Kidney (tissue), 14 donors: ENCODE measurements around the gene USP5. TPM values are rescaled to one million over a fixed set of nuclear protein-coding genes. Genes with fewer than 3 reads are reported as not detected.
"Not testable (repeated sequence)": the region's sequence is repeated elsewhere in the genome, so short reads cannot be mapped to it uniquely, and the experiment has no call there.

Experiments
- DNase-seq, 5 donors: peaks; one replicate each; pipeline ENCODE4 v3.0.0-alpha.2; 2013 to 2020
- FAIRE-seq: peaks from 2 replicates; lab custom pipeline; 2012; peaks lifted over from hg19 to GRCh38; lab: Jason Lieb, UNC
- H3K27ac ChIP-seq, 2 donors: one replicate each; pipeline ENCODE4 v1.7.0; 2013; ENCODE audit warnings: low read depth in 2 of 2, low read length in 2 of 2, inconsistent platforms in 1 of 2
- H3K27me3 ChIP-seq: one replicate; pipeline ENCODE4 v1.7.1; 2013; ENCODE audit warnings: low read length, inconsistent platforms; ENCODE audit not compliant: control insufficient read depth, insufficient read depth
- H3K36me3 ChIP-seq, 3 donors: one replicate each; pipeline versions ENCODE4 v1.7.0 to v1.7.1; 2013; ENCODE audit warnings: low read length in 3 of 3, control low read depth in 1 of 3, inconsistent platforms in 1 of 3; ENCODE audit not compliant: insufficient read depth in 3 of 3, control insufficient read depth in 2 of 3
- H3K4me1 ChIP-seq, 3 donors: one replicate each; pipeline versions ENCODE4 v1.7.0 to v1.7.1; 2013; ENCODE audit warnings: low read length in 3 of 3, inconsistent platforms in 1 of 3, low read depth in 1 of 3; ENCODE audit not compliant: control insufficient read depth in 2 of 3, insufficient read depth in 2 of 3
- H3K4me3 ChIP-seq, 3 donors: one replicate each; pipeline versions ENCODE4 v1.7.0 to v1.8.1; 2013; ENCODE audit warnings: low read length in 3 of 3, control low read depth in 1 of 3, inconsistent platforms in 1 of 3
- H3K9ac ChIP-seq, 3 donors: one replicate each; pipeline versions ENCODE4 v1.7.0 to v1.7.1; 2013; ENCODE audit warnings: low read length in 3 of 3, control low read depth in 1 of 3, inconsistent platforms in 1 of 3
- H3K9me3 ChIP-seq, 3 donors: one replicate each; pipeline versions ENCODE4 v1.7.0 to v1.7.1; 2013; ENCODE audit warnings: low read length in 3 of 3, control low read depth in 1 of 3, inconsistent platforms in 1 of 3; ENCODE audit not compliant: control insufficient read depth in 2 of 3, insufficient read depth in 1 of 3
- CTCF ChIP-seq: IDR thresholded peaks from 3 replicates; pipeline ENCODE4 v1.5.1; 2012; ENCODE audit warnings: mild to moderate bottlenecking, moderate library complexity, borderline replicate concordance; ENCODE audit not compliant: insufficient read depth; ENCODE audit errors: extremely low read depth
- intact Hi-C: fragments of 100-400 bp; cut with DNase I; formaldehyde crosslinking; loops from one replicate; pipeline ENCODE4 v1.11.1; 2022
- polyA plus RNA-seq: library from polyadenylated mRNA; stranded (reverse); fragments of 350-450 nt; fragmentation: Illumina TruSeq; extraction: RNeasy Lipid Tissue Mini Kit (QIAGEN cat#74804); gene quantifications from one replicate; pipeline ENCODE4 v1.2.3, GENCODE V29; 2014; ENCODE audit warnings: low read depth, low replicate concordance; ENCODE audit not compliant: insufficient read depth
- total RNA-seq: library from RNA; stranded (reverse); fragmentation: NEBNext Ultra II Directional; extraction: Animal tissue kit (Norgen Biotek cat#: 25700); gene quantifications from one replicate; pipeline ENCODE4 v1.2.1, GENCODE V29; 2021
- donor health status: control.
- donor health status: control.
- donor health status: control.
- donor health status: control.
- donor health status: control.
- donor health status: DM: yes; HTN: yes; CAD: no.
- donor health status: Normal renal cell carcinoma (clear cell type).

Gene USP5
- total and polyA plus RNA-seq, 2 donors from 2014 or later: 52.3 to 75.5 TPM

- H3K27me3 ChIP-seq: no peaks in the 10 kb centered on the region
- H3K4me3 ChIP-seq: peak overlapping the region; percentile 76 to 96 (median 79)
- FAIRE-seq: no peak
- peak overlapping the region; percentile 93 to 96 for H3K27ac ChIP-seq
- no peaks in the 10 kb centered on the region for H3K36me3 ChIP-seq
- peaks cover 4 to 6% (median 5%) of the 10 kb centered on the region in 3 donors for H3K4me1 ChIP-seq
- peak; percentile 85 for TF ChIP-seq CTCF
- intact Hi-C loops: no loop called here
- no peaks in the 10 kb centered on the region for H3K9me3 ChIP-seq
- H3K9ac ChIP-seq: peak overlapping the region; percentile 87 to 94 (median 88)
- peak; percentile 98 to 99 (median 99) for DNase-seq
These were observed 39.1 kb downstream of the USP5 start for GRCh38 chr12:6890789-6891645.

DNA sequence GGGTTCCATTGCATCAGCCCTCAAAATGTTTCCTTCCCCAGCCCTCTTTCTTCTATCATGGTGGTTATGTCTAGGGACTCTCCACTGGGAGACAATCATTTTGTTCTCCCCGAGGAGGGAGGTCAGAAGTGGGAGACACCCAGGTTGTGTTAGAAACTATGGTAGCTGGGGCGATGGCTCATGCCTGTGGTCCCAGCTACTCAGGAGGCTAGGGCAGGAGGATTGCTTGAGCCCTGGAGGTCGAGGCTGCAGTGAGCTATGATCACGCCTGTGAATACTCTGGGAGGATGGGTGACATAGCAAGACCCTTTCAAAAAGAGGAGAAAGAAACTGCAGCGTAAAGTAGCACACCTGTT, 39.7 kb downstream of the USP5 start:
- Histone ChIP-seq H3K27ac (peak overlapping the region; percentile 59 to 89), H3K4me1 (peaks cover 4 to 6% (median 5%) of the 10 kb centered on the region in 3 donors), H3K9ac (peak overlapping the region; percentile 56 to 87 (median 66)), H3K36me3 (no peaks in the 10 kb centered on the region), H3K9me3 (no peaks in the 10 kb centered on the region), H3K4me3 (peak overlapping the region; percentile 58 to 61 (median 59)), H3K27me3 (no peaks in the 10 kb centered on the region)
- no peak for FAIRE-seq
- no peak for TF ChIP-seq CTCF
- peak in 1 of 5 donors; percentile 46 for DNase-seq
- intact Hi-C loops: no loop called here

DNA sequence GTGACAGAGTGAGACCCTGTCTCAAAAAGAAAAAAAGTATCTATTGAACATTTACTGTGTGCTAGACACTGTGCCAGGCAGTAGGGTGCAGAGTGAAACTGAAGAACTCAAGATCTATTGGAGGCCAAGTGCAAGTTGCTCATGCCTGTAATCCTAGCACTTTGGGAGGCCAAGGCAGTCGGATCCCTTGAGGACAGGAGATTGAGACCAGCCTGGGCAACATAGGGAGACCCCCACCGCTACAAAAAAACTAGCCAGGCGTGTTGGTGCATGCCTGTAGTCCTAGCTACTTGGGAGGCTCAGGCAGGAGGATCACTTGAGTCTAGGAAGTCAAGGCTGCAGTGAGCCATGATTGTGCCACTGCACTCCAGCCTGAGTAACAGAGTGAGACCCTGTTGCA, 40.7 kb downstream of the USP5 start:
- H3K27me3 ChIP-seq, H3K9me3 ChIP-seq, H3K4me3 ChIP-seq, H3K27ac ChIP-seq, H3K36me3 ChIP-seq, intact Hi-C loops, H3K4me1 ChIP-seq, FAIRE-seq, H3K9ac ChIP-seq: not testable (repeated sequence)
- DNase-seq: peak in 1 of 5 donors; percentile 11

DNA sequence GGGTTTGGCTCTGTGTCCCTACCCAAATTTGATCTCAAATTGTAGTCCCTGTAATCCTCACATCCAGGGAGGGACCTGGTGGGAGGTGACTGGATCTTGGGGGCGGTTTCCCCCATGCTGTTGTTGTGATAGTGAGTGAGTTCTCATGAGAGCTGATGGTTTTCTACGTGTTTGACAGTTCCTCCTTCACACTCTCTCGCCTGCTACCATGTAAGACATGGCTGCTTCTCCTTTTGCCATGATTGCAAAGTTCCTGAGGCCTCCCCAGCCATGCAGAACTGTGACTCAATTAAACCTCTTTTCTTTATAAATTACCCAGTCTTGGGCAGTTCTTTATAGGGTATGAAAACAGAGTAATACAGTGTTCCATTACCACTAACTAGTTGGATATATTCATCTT, 42.4 kb downstream of the USP5 start:
- Histone ChIP-seq H3K36me3 (no peaks in the 10 kb centered on the region), H3K9me3 (no peaks in the 10 kb centered on the region), H3K4me3 (no peak overlapping the region), H3K4me1 (peaks cover 4 to 6% (median 5%) of the 10 kb centered on the region in 3 donors), H3K27me3 (no peaks in the 10 kb centered on the region), H3K9ac (no peak overlapping the region), H3K27ac (no peak overlapping the region)
- DNase-seq (no peak), FAIRE-seq (no peak)
- intact Hi-C loops: no loop called here
- no peak for TF ChIP-seq CTCF
